GM12891 (cell line): ENCODE data around the gene DOCK4.
A peak's percentile ranks its signal among the peaks of the same experiment; 100 is the strongest.

Source experiments
- DNase-seq: peaks from one replicate; pipeline ENCODE4 v3.0.0; 2011; ENCODE audit warnings: low spot score; ENCODE audit not compliant: insufficient read length
- FAIRE-seq: peaks from 2 replicates; lab custom pipeline; 2011; peaks lifted over from hg19 to GRCh38; lab: Jason Lieb, UNC
- PAX5 ChIP-seq: IDR thresholded peaks from 2 replicates; pipeline ENCODE4 v1.6.1; 2011; ENCODE audit warnings: low read length, moderate library complexity, mild to moderate bottlenecking; ENCODE audit not compliant: insufficient read depth, severe bottlenecking
- POLR2A ChIP-seq: IDR thresholded peaks from 2 replicates; pipeline ENCODE4 v1.6.1; 2011; ENCODE audit warnings: low read depth, low read length, control low read depth
- POLR2AphosphoS5 ChIP-seq: IDR thresholded peaks from 2 replicates; pipeline ENCODE4 v1.6.1; 2011; ENCODE audit warnings: low read depth, low read length, control low read depth
- POU2F2 ChIP-seq: IDR thresholded peaks from 2 replicates; pipeline ENCODE4 v1.6.1; 2011; ENCODE audit warnings: low read depth, mild to moderate bottlenecking, control low read depth, low read length, moderate library complexity
- SPI1 ChIP-seq: IDR thresholded peaks from 2 replicates; pipeline ENCODE4 v1.6.1; 2011; ENCODE audit warnings: low read depth, low read length, control low read depth
- TAF1 ChIP-seq: IDR thresholded peaks from 2 replicates; pipeline ENCODE4 v1.6.1; 2011; ENCODE audit warnings: low read depth, low read length, control low read depth

DOCK4 gene

GRCh38 chr7:111741811-111742240, 464.4 kb downstream of the DOCK4 start:
- peak; percentile 84 for FAIRE-seq
- peak; percentile 30 for DNase-seq
- TF ChIP-seq TAF1 (no peak), POLR2A (no peak), POU2F2 (no peak), SPI1 (no peak), PAX5 (no peak), POLR2AphosphoS5 (no peak)

- FAIRE-seq (no peak), DNase-seq (no peak)
- no peak for TF ChIP-seq POLR2A
- no peak for TF ChIP-seq TAF1
- TF ChIP-seq PAX5: no peak
- no peak for TF ChIP-seq POLR2AphosphoS5
- TF ChIP-seq SPI1: no peak
- TF ChIP-seq POU2F2: no peak
Measured at GRCh38 chr7:111740942-111741341, 465.3 kb downstream of the DOCK4 start.

GRCh38 chr7:111736552-111736874, 469.7 kb downstream of the DOCK4 start:
- FAIRE-seq (no peak), DNase-seq (no peak)
- TF ChIP-seq POLR2AphosphoS5 (no peak), SPI1 (no peak), POU2F2 (no peak), PAX5 (no peak)

- FAIRE-seq (peak; percentile 80), DNase-seq (no peak)
- TF ChIP-seq TAF1 (no peak), POU2F2 (no peak), SPI1 (no peak), POLR2A (no peak), PAX5 (no peak), POLR2AphosphoS5 (no peak)
Measured at GRCh38 chr7:111735661-111736551, 470.3 kb downstream of the DOCK4 start.

- FAIRE-seq: no peak
- no peak for TF ChIP-seq PAX5
- TF ChIP-seq POU2F2: no peak
- TF ChIP-seq SPI1: no peak
- TF ChIP-seq TAF1: no peak
- TF ChIP-seq POLR2AphosphoS5: no peak
- TF ChIP-seq POLR2A: no peak
- DNase-seq: no peak
Measured at GRCh38 chr7:111734954-111735660, 471.1 kb downstream of the DOCK4 start.

- FAIRE-seq: no peak
Measured at GRCh38 chr7:111732923-111733322, 473.3 kb downstream of the DOCK4 start.

GRCh38 chr7:111730476-111731300, 475.5 kb downstream of the DOCK4 start:
- peak; percentile 78 for FAIRE-seq
- no peak for TF ChIP-seq PAX5
- no peak for TF ChIP-seq POU2F2
- no peak for TF ChIP-seq POLR2A
- TF ChIP-seq SPI1: no peak
- no peak for TF ChIP-seq POLR2AphosphoS5
- TF ChIP-seq TAF1: no peak
- DNase-seq: peak; percentile 29

More at GRCh38 chr7:111732923-111733322, 473.3 kb downstream of the DOCK4 start:
- TF ChIP-seq POLR2A (no peak), SPI1 (no peak), PAX5 (no peak), POU2F2 (no peak), POLR2AphosphoS5 (no peak), TAF1 (no peak)
- DNase-seq: no peak

- FAIRE-seq (no peak), DNase-seq (no peak)
- TF ChIP-seq POU2F2: no peak
- no peak for TF ChIP-seq PAX5
- no peak for TF ChIP-seq POLR2A
Measured at GRCh38 chr7:111730057-111730456, 476.1 kb downstream of the DOCK4 start.

- no peak for FAIRE-seq
- TF ChIP-seq POLR2AphosphoS5: no peak
- no peak for TF ChIP-seq PAX5
- TF ChIP-seq SPI1: no peak
- TF ChIP-seq POLR2A: no peak
- no peak for TF ChIP-seq POU2F2
- TF ChIP-seq TAF1: no peak
- no peak for DNase-seq
Measured at GRCh38 chr7:111729483-111729882, 476.7 kb downstream of the DOCK4 start.

- TF ChIP-seq SPI1: no peak
- TF ChIP-seq POU2F2: no peak
- TF ChIP-seq POLR2AphosphoS5: no peak
- TF ChIP-seq TAF1: no peak
- TF ChIP-seq PAX5: no peak
- TF ChIP-seq POLR2A: no peak
- no peak for FAIRE-seq
- no peak for DNase-seq
Measured at GRCh38 chr7:111728635-111728995, 477.6 kb downstream of the DOCK4 start.
